Measurements from ENCODE around the gene CAMTA1. TPM values are rescaled to one million over a fixed set of nuclear protein-coding genes. Genes with fewer than 3 reads are reported as not detected.

The CAMTA1 gene
- total RNA-seq, 2 experiments from 2014 or later: 43.9 to 73.3 TPM

- TF ChIP-seq CTCF (conservative IDR thresholded peaks at IDR 0.05; ENCODE audit: low read length) (no peak), EZH2phosphoT487 (IDR thresholded peaks at IDR 0.05; ENCODE audit: borderline replicate concordance, low read depth, low read length) (no peak)
- CTCF ChIA-PET (ENCODE audit: unreplicated experiment): no interaction called here
These were observed 533.9 kb downstream of the CAMTA1 start for GRCh38 chr1:7319196-7319595.

GRCh38 chr1:7320661-7321060 is 535.4 kb downstream of the CAMTA1 start:
- no peak overlapping the region for H2AFZ ChIP-seq (ENCODE audit: low read length)

More at GRCh38 chr1:7319196-7319595, 533.9 kb downstream of the CAMTA1 start:
- Histone ChIP-seq H3K9me3 (ENCODE audit: low read length) (no peaks in the 10 kb centered on the region), H3K4me2 (ENCODE audit: low read length) (no peak overlapping the region), H3K4me1 (ENCODE audit: insufficient read depth, low read length, poor library complexity, severe bottlenecking) (no peaks in the 10 kb centered on the region), H2AFZ (ENCODE audit: low read length) (no peak overlapping the region), H3K9me2 (ENCODE audit: insufficient read depth, low read length) (no peaks in the 10 kb centered on the region), H3K79me2 (ENCODE audit: insufficient read depth, low read depth, low read length) (no peaks in the 10 kb centered on the region), H4K20me1 (ENCODE audit: insufficient read depth, low read length) (no peaks in the 10 kb centered on the region), H3K27ac (ENCODE audit: low read depth, low read length, poor library complexity, severe bottlenecking) (no peak overlapping the region), H3K36me3 (ENCODE audit: insufficient read depth, low read length) (no peaks in the 10 kb centered on the region), H3K4me3 (ENCODE audit: low read depth, low read length, poor library complexity, severe bottlenecking) (no peak overlapping the region)
- POLR2A ChIA-PET: interaction anchor here (0.6 kb wide), 1 partner anchor 114 kb away, joined by 3 read pairs; no protein-coding TSS in a partner anchor
- no peak for DNase-seq (ENCODE audit: low spot score)
- intact Hi-C loops (cut with micrococcal nuclease; ENCODE audit: unreplicated experiment): no loop called here
- BruUV-seq (replicated peaks): no TSS peak

More at GRCh38 chr1:7320661-7321060, 535.4 kb downstream of the CAMTA1 start:
- Histone ChIP-seq H3K36me3 (ENCODE audit: insufficient read depth, low read length) (no peaks in the 10 kb centered on the region), H3K9me3 (ENCODE audit: low read length) (no peaks in the 10 kb centered on the region), H3K9me2 (ENCODE audit: insufficient read depth, low read length) (no peaks in the 10 kb centered on the region), H3K4me2 (ENCODE audit: low read length) (no peak overlapping the region), H3K4me1 (ENCODE audit: insufficient read depth, low read length, poor library complexity, severe bottlenecking) (no peaks in the 10 kb centered on the region), H3K27ac (ENCODE audit: low read depth, low read length, poor library complexity, severe bottlenecking) (no peak overlapping the region), H3K79me2 (ENCODE audit: insufficient read depth, low read depth, low read length) (no peaks in the 10 kb centered on the region), H4K20me1 (ENCODE audit: insufficient read depth, low read length) (no peaks in the 10 kb centered on the region), H3K4me3 (ENCODE audit: low read depth, low read length, poor library complexity, severe bottlenecking) (no peak overlapping the region)
- TF ChIP-seq CTCF (conservative IDR thresholded peaks at IDR 0.05; ENCODE audit: low read length) (no peak), EZH2phosphoT487 (IDR thresholded peaks at IDR 0.05; ENCODE audit: borderline replicate concordance, low read depth, low read length) (no peak)
- CTCF ChIA-PET (ENCODE audit: unreplicated experiment): no interaction called here
- intact Hi-C loops (cut with micrococcal nuclease; ENCODE audit: unreplicated experiment): no loop called here
- POLR2A ChIA-PET: no interaction called here
- no TSS peak for BruUV-seq (replicated peaks)
- DNase-seq (ENCODE audit: low spot score): no peak
